Activated CD4-positive, CD25-positive, alpha-beta regulatory T cell (primary cell): Measurements from ENCODE around the gene GRHPR.
"Not testable (repeated sequence)": the region's sequence is repeated elsewhere in the genome, so short reads cannot be mapped to it uniquely, and the experiment has no call there.

Source experiments
- DNase-seq, 4 experiments: peaks; one replicate each; lab custom pipeline; 2025; lab: John Stamatoyannopoulos, UW

The GRHPR gene

GRCh38 chr9:37447111-37447510 lies 24.6 kb downstream of the GRHPR start:
- DNase-seq, result no peak

- no peak for DNase-seq
Measured at GRCh38 chr9:37449862-37450632, 27.6 kb downstream of the GRHPR start.

GRCh38 chr9:37451628-37452027 lies 29.1 kb downstream of the GRHPR start:
- DNase-seq, result no peak

DNA sequence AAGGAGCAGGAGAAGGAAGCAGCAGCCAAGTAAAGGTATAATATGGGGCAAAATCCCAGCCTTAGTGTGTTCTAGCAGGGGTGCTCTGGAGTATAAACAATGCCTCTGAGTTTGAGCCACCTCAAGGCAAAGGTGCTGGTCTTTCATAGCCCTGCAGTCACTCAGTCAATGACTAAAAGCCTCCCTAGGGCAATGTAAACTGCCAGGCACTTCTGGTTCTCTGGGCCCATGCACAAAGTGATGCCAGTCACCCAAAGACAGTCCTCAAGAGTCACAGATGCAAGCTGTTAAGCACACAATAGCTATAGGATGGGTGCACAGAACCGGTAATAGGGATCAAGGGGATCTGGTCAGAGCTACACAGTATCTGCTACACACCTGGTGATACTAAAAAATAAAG lies 30.1 kb downstream of the GRHPR start:
- no peak for DNase-seq

GRCh38 chr9:37453827-37454226 lies 31.3 kb downstream of the GRHPR start:
- DNase-seq, result no peak

DNA sequence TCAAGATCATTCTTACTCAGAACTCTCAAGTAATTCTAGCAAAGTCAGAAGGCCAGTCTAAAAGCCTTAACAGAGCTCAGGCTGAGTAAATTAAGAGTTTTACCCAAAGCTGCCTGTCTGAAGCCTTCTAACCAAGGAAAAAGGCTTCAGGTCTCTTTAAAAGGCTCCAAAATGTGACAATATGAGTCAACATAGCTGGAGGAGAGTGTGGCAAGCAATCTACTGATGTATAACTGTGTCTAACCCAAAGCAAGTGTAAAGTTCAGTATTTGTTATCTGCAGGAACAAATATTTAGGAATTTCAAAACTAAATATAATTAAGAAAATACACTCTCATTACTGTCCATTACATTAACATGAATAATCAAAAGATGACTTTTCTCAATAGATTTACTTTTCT lies 31.7 kb downstream of the GRHPR start:
- DNase-seq, result no peak

GRCh38 chr9:37455884-37456647 lies 33.6 kb downstream of the GRHPR start:
- DNase-seq, result no peak

DNA sequence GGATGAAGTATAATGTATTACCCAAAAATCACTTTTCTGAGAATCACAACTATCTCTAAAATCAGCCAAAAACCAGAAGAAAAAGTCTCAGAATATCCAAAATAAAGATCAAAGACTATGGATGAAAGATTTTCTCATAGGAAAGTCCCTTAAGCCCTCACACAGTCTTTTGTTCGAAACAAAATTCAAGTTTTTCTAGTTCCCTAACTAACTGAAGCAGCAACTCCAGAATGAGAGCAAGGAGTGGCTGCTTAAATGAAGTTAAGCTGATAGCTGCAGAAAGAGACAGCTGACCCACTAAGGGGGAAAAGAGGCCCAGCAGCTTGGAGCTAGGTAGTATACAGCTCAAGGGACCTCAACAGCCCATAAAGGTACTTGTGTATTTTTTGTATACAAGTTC lies 34.3 kb downstream of the GRHPR start:
- DNase-seq, result no peak

GRCh38 chr9:37464006-37464405 lies 41.5 kb downstream of the GRHPR start:
- no peak for DNase-seq

DNA sequence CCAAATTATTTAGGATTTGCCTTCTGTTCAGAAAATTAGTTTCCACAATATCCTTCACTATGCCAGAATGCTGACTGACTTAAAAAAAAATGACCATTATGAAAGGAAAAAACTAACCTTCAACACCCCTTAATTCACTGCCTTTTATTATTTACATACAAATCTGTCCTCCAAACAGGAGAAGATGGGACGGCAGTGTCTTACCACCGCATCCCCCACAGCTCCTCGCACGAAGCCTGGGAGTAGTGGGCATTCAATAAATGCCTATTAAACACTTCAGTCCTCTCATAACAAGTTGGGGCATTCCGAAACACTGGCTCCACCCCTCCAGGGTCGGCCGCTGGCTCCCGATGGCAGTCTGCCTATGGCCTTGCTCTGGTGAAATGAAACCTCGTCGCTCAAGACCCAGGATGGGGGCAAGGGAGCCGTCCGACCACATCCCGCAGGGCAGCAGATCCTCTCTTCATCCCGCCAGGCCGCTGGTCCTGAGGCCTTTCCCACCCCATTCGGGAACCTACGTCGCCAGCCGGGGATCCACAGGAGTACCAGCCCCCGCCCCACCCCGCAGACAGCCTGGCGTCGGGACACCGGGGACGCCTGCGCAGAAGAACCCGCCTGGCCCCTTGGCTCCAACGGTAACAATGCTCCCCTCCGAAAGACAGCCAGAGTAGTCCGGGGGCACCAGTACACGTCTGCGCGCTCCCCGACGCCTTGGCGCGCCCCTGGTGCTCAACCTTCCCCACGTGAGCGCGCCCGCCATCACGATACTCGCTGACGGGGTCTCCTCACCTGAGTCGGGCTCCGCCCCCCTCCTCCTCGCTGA lies 42.1 kb downstream of the GRHPR start:
- peak; percentile 46 to 83 (median 78) for DNase-seq

GRCh38 chr9:37465249-37466036 lies 42.9 kb downstream of the GRHPR start, which contains the start of gene ZBTB5:
Gene ZBTB5, minus strand, starts transcription at chr9:37465450. Its CDS starts 22,899 bp downstream, at chr9:37442551.
- peak; percentile 95 to 98 (median 96) for DNase-seq

- DNase-seq, result peak in 2 of 4 experiments; percentile 14 to 37
Measured at GRCh38 chr9:37466037-37466709, 43.7 kb downstream of the GRHPR start.

DNA sequence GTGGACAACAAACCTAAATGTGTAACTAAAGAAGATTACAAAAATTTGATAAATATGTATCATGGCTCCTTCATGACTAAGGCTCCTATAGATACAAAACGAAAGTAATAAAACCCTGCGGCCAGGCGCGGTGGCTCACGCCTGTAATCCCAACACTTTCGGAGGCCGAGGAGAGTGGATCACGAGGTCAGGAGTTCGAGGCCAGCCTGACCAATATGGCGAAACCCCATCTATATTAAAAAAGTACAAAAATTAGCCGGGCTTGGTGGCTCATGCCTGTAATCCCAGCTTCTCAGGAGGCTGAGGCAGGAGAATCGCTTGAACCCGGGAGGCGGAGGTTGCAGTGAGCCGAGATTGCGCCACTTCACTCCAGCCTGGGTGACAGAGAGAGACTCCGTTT lies 45.0 kb downstream of the GRHPR start:
- not testable (repeated sequence) for DNase-seq

- DNase-seq, result no peak
Measured at GRCh38 chr9:37468620-37469019, 46.1 kb downstream of the GRHPR start.

DNA sequence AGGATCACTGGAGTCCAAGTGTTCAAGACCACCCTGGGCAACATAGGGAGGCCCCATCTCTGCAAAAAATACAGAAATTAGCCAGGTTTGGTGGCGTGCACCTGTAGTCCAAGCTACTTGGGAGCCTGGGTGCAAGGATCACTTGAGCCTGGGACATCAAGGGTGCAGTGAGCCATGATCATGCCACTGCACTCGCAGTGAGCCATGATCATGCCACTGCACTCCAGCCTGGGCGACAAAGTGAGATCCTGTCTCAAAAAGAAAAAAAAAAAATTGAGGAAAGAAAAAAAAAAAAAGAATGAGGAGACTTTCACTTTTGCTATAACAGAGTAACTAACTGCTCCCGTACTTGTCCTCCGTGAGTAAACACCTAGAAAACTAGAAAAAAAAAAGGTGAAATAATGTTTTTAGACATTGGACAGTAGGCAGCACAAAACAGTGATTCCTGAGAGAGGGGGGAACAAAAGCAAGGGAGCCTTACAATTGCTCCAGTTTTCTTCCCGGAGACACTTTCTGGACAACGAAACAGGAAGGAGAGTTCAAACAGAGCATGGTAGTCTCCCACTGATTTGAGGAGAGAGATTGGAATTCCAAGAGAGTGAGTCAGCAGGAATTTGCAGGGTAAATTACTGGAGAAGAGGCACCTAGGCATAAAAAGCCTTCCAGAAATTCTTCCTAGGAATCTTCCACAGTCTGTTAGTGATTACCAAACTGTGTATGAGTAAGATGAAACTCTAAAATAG lies 49.6 kb downstream of the GRHPR start:
- no peak for DNase-seq

DNA sequence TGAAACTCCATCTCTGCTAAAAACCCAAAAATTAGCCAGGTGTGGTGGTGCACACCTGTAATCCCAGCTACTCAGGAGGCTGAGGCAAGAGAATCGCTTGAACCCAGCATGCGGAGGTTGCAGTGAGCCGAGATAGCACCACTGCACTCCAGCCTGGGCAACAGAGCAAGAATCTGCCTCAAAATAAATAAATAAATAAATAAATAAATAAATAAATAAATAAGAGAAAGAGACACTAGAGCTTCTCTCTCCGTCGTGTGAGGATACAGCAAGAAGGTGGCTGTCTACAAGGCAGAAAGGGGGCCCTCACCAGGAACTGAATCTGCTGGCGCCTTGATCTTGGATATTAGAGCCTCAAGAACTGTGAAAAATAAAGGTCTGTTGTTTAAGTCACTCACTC lies 51.5 kb downstream of the GRHPR start:
- not testable (repeated sequence) for DNase-seq

DNA sequence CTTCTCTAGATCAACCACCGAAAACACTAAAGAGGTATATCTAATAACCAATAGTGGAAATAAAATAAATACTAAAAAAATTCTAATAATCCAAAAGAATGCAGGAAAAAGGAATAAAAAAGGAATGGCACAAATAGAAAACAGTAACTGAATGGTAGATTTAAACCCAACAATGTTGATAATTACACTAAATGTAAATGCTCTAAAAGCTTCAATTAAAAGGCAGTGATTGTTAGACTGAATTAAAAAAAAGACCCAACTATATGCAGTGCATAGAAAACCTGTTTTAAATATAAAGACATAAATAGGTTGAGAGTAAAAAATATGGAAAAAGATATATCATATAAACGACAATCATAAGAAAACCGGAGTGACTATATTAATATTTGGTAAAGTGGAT lies 51.9 kb downstream of the GRHPR start:
- no peak for DNase-seq

GRCh38 chr9:37476930-37477329 lies 54.4 kb downstream of the GRHPR start:
- no peak for DNase-seq

DNA sequence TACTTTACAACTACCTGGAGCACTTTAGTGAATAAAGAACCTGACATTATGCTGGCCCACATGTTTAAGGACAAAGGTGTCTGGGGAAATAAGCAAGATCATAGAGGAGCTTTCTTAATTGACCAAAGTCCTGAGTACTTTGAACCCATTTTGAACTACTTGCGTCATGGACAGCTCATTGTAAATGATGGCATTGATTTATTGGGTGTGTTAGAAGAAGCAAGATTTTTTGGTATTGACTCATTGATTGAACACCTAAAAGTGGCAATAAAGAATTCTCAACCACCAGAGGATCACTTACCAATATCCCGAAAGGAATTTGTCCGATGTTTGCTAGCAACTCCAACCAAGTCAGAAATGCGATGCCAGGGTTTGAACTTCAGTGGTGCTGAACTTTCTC lies 54.9 kb downstream of the GRHPR start:
- not testable (repeated sequence) for DNase-seq

GRCh38 chr9:37477987-37478619 lies 55.6 kb downstream of the GRHPR start:
- not testable (repeated sequence) for DNase-seq
